SK-N-SH (cell line): ENCODE results near the gene VN1R5. TPM values are rescaled to one million over a fixed set of nuclear protein-coding genes. Genes with fewer than 3 reads are reported as not detected.
"Not testable (repeated sequence)": the region's sequence is repeated elsewhere in the genome, so short reads cannot be mapped to it uniquely, and the experiment has no call there.

Experiments
- CTCF ChIA-PET: fragments of 300-600, 350-600 bp; formaldehyde crosslinking; extraction: SDS; loops from one replicate; lab custom pipeline; 2021; lab: Yijun Ruan, JAX
- POLR2A ChIA-PET: fragments of 350-600 bp; sonication (Branson Sonifier 250); formaldehyde crosslinking; extraction: SDS; loops from one replicate; lab custom pipeline; 2020; ENCODE audit warnings: antibody characterized with exemption, inconsistent platforms; lab: Yijun Ruan, JAX
- DNase-seq: peaks from one replicate; pipeline ENCODE4 v3.0.0; 2012
- H2AFZ ChIP-seq: fragments of 200-600 bp; sonication (generic); 2 replicates; pipeline ENCODE4 v1.8.1; 2016; ENCODE audit warnings: antibody characterized with exemption, mild to moderate bottlenecking, low read depth
- H3F3A ChIP-seq: fragments of 200-600 bp; sonication (generic); replicated peaks from 2 replicates; pipeline ENCODE3; 2016; ENCODE audit warnings: antibody characterized with exemption, mild to moderate bottlenecking; ENCODE audit not compliant: insufficient read depth
- H3K27ac ChIP-seq, 2 experiments: fragments of 200-500 bp in 1 of 2; fragments of 200-600 bp in 1 of 2; sonication (Bioruptor generic) in 1 of 2; sonication (generic), shearing (Covaris generic) in 1 of 2; 2 replicates each; pipeline versions ENCODE4 v1.5.1 to v1.6.1; 2014 to 2016; ENCODE audit warnings: low read depth in 2 of 2, inconsistent platforms in 1 of 2, low read length in 1 of 2, mild to moderate bottlenecking in 1 of 2, mixed read lengths in 1 of 2
- H3K27me3 ChIP-seq: fragments of 200-600 bp; sonication (generic), shearing (Covaris generic); 2 replicates; pipeline ENCODE4 v1.6.1; 2016; ENCODE audit warnings: mixed run types; ENCODE audit not compliant: insufficient read depth
- H3K36me3 ChIP-seq, 2 experiments: fragments of 200-500 bp in 1 of 2; fragments of 200-600 bp in 1 of 2; sonication (Bioruptor generic) in 1 of 2; sonication (generic) in 1 of 2; replicated peaks in 1 of 2; 2 replicates each; pipeline versions ENCODE3 to v1.5.1; 2014 to 2016; ENCODE audit warnings: low read length in 1 of 2, mild to moderate bottlenecking in 1 of 2; ENCODE audit not compliant: insufficient read depth in 2 of 2, control insufficient read depth in 1 of 2
- H3K4me1 ChIP-seq, 2 experiments: fragments of 200-500 bp in 1 of 2; fragments of 200-600 bp in 1 of 2; sonication (Bioruptor generic) in 1 of 2; sonication (generic), shearing (Covaris generic) in 1 of 2; 2 replicates each; pipeline versions ENCODE4 v1.5.1 to v1.6.1; 2014 to 2016; ENCODE audit warnings: low read depth in 1 of 2, low read length in 1 of 2, mixed run types in 1 of 2; ENCODE audit not compliant: insufficient read depth in 2 of 2, control insufficient read depth in 1 of 2
- H3K4me2 ChIP-seq: fragments of 200-600 bp; sonication (generic), shearing (Covaris generic); 2 replicates; pipeline ENCODE4 v1.6.1; 2017; ENCODE audit warnings: mixed run types
- H3K4me3 ChIP-seq, 2 experiments: fragments of 200-500 bp in 1 of 2; fragments of 200-600 bp in 1 of 2; sonication (Bioruptor generic) in 1 of 2; sonication (generic), shearing (Covaris generic) in 1 of 2; 2 replicates each; pipeline versions ENCODE4 v1.5.1 to v1.8.1; 2014 to 2016; ENCODE audit warnings: low read depth in 2 of 2, inconsistent platforms in 1 of 2, low read length in 1 of 2, mild to moderate bottlenecking in 1 of 2, mixed read lengths in 1 of 2, moderate library complexity in 1 of 2
- H3K79me2 ChIP-seq: fragments of 200-600 bp; sonication (generic); 2 replicates; pipeline ENCODE4 v1.8.1; 2017; ENCODE audit warnings: mild to moderate bottlenecking; ENCODE audit not compliant: insufficient read depth
- H3K9ac ChIP-seq: fragments of 200-600 bp; sonication (generic); 2 replicates; pipeline ENCODE4 v1.6.1; 2017; ENCODE audit warnings: mixed run types
- H3K9me2 ChIP-seq: fragments of 200-600 bp; sonication (generic); 2 replicates; pipeline ENCODE4 v1.6.1; 2017; ENCODE audit warnings: mixed run types
- H3K9me3 ChIP-seq: fragments of 200-600 bp; sonication (generic); 2 replicates; pipeline ENCODE4 v1.6.1; 2017; ENCODE audit warnings: mixed run types, mild to moderate bottlenecking, moderate library complexity
- H4K20me1 ChIP-seq: fragments of 200-600 bp; sonication (generic); 2 replicates; pipeline ENCODE4 v1.6.1; 2017; ENCODE audit warnings: mild to moderate bottlenecking, mixed run types; ENCODE audit not compliant: insufficient read depth
- EZH2phosphoT487 ChIP-seq: fragments of 200-600 bp; sonication (generic); IDR thresholded peaks from 2 replicates; pipeline ENCODE4 v1.6.1; 2017; ENCODE audit warnings: low read depth, mixed run types, mild to moderate bottlenecking, antibody characterized with exemption, moderate library complexity, borderline replicate concordance
- IRF3 ChIP-seq: fragments of 150-350 bp; IDR thresholded peaks from 2 replicates; pipeline ENCODE4 v1.6.1; 2016; ENCODE audit warnings: mild to moderate bottlenecking, low read depth, low read length
- JUND ChIP-seq: IDR thresholded peaks from 2 replicates; pipeline ENCODE4 v1.4.0; 2012
- MEF2A ChIP-seq: IDR thresholded peaks from 2 replicates; pipeline ENCODE4 v1.4.0; 2012; ENCODE audit warnings: low read depth, borderline replicate concordance
- MXI1 ChIP-seq: IDR thresholded peaks from 2 replicates; pipeline ENCODE4 v1.6.1; 2012; ENCODE audit warnings: mild to moderate bottlenecking, low read depth, low read length, improper control_type of control experiment
- TCF12 ChIP-seq: IDR thresholded peaks from 2 replicates; pipeline ENCODE4 v1.4.0; 2012
- TEAD4 ChIP-seq: IDR thresholded peaks from 2 replicates; pipeline ENCODE4 v1.4.0; 2012; ENCODE audit warnings: mild to moderate bottlenecking, borderline replicate concordance; ENCODE audit not compliant: insufficient read depth
- USF1 ChIP-seq: IDR thresholded peaks from 2 replicates; pipeline ENCODE4 v1.4.0; 2012; ENCODE audit warnings: low read depth, borderline replicate concordance
- USF2 ChIP-seq: fragments of 150-350 bp; IDR thresholded peaks from 2 replicates; pipeline ENCODE4 v1.6.1; 2017; ENCODE audit warnings: antibody characterized with exemption, low read length, low read depth, borderline replicate concordance
- YY1 ChIP-seq: IDR thresholded peaks from 2 replicates; pipeline ENCODE4 v1.4.0; 2012; ENCODE audit warnings: low read depth, mild to moderate bottlenecking
- ZBTB33 ChIP-seq: IDR thresholded peaks from 2 replicates; pipeline ENCODE4 v1.4.0; 2012; ENCODE audit warnings: low read depth, borderline replicate concordance
- WGBS: methylation state at CpG from one replicate; pipeline ENCODE4 v1.1.6; 2017; ENCODE audit warnings: low lambda C conversion rate; 5-methylcytosine and 5-hydroxymethylcytosine counted together
- polyA plus RNA-seq, 3 experiments: library from polyadenylated mRNA; depleted of rRNA; stranded (reverse); fragments of >200 nt; gene quantifications; 2 replicates each; pipeline ENCODE4 v1.2.3, GENCODE V29; 2012

The VN1R5 gene
- not detected in 2 replicates for polyA plus RNA-seq (2012; rRNA removed)
- not detected in 2 replicates for polyA plus RNA-seq (2012; cell fraction: cytosol; rRNA removed)
- polyA plus RNA-seq (2012; cell fraction: nucleus; rRNA removed): not detected in 2 replicates

- 0% methylated on average over 1 of the region's 1 CpG for WGBS
- H3K4me2 ChIP-seq, H3K27ac ChIP-seq, DNase-seq, POLR2A ChIA-PET, H3K9ac ChIP-seq, H3K79me2 ChIP-seq, H3K4me1 ChIP-seq, H4K20me1 ChIP-seq, H3K9me3 ChIP-seq, H2AFZ ChIP-seq, H3F3A ChIP-seq, H3K4me3 ChIP-seq, CTCF ChIA-PET, H3K27me3 ChIP-seq, H3K9me2 ChIP-seq, H3K36me3 ChIP-seq: not testable (repeated sequence)
Measured at GRCh38 chr1:247255772-247256171, at the start of gene VN1R5. Gene VN1R5, plus strand, starts transcription at chr1:247256072.

- peak overlapping the region; percentile 85 to 100 for H3K4me3 ChIP-seq
- H3K27me3 ChIP-seq: no peaks in the 10 kb centered on the region
- H2AFZ ChIP-seq: no peak overlapping the region; the same call in 1 of the 2 replicates
- no peaks in the 10 kb centered on the region for H3K9me2 ChIP-seq
- peak overlapping the region; percentile 80; the same call in 1 of the 2 replicates for H3K9ac ChIP-seq
- H3F3A ChIP-seq: peaks cover 5% of the 10 kb centered on the region
- CTCF ChIA-PET: interaction anchor here (0.6 kb wide), 1 partner anchor 13 kb away, joined by 3 read pairs; no protein-coding TSS in a partner anchor
- H3K9me3 ChIP-seq: no peaks in the 10 kb centered on the region
- H3K79me2 ChIP-seq: peaks cover 63% of the 10 kb centered on the region
- no peak overlapping the region for H3K27ac ChIP-seq
- peak overlapping the region; percentile 90 for H3K4me2 ChIP-seq
- peak; percentile 36 for DNase-seq
- no peaks in the 10 kb centered on the region for H4K20me1 ChIP-seq
- TF ChIP-seq MEF2A (no peak), TEAD4 (no peak), IRF3 (no peak), MXI1 (no peak), USF1 (no peak), JUND (no peak), USF2 (no peak), YY1 (no peak), ZBTB33 (no peak), TCF12 (no peak), EZH2phosphoT487 (no peak)
- POLR2A ChIA-PET: no interaction called here
- peaks cover 0 to 14% of the 10 kb centered on the region in 2 experiments; a peak in 3 of 4 replicates for H3K4me1 ChIP-seq
- WGBS: 20% methylated on average over 2 of the region's 2 CpGs
- peaks cover 5 to 10% of the 10 kb centered on the region in 2 experiments for H3K36me3 ChIP-seq
Measured at GRCh38 chr1:247209396-247209795, 46.5 kb upstream of the VN1R5 start.
